Ovary (tissue), 9 donors: ENCODE data around the gene SLC38A1. TPM values are rescaled to one million over a fixed set of nuclear protein-coding genes. Genes with fewer than 3 reads are reported as not detected.

ENCODE experiments used
- DNase-seq, 5 donors: peaks; one replicate each; pipeline ENCODE4 v3.0.0-alpha.2; 2019 to 2020
- H3K27ac ChIP-seq, 2 donors: fragments of 200-600 bp; one replicate each; pipeline versions ENCODE4 v1.5.1 to v1.8.0; 2019 to 2022
- H3K27me3 ChIP-seq: fragments of 200-600 bp; one replicate; pipeline ENCODE4 v1.8.0; 2022
- H3K36me3 ChIP-seq: fragments of 200-600 bp; sonication (generic); one replicate; pipeline ENCODE4 v1.5.1; 2019
- H3K4me1 ChIP-seq: one replicate; pipeline ENCODE4 v1.8.1; 2013; ENCODE audit warnings: mild to moderate bottlenecking, moderate library complexity; ENCODE audit not compliant: insufficient read depth
- H3K4me3 ChIP-seq: fragments of 200-600 bp; sonication (generic); one replicate; pipeline ENCODE4 v1.5.1; 2017
- H3K9me3 ChIP-seq, 2 donors: fragments of 200-600 bp in 1 of 2; sonication (generic) in 1 of 2; one replicate each; pipeline versions ENCODE4 v1.5.1 to v1.8.1; 2013 to 2019; ENCODE audit warnings: mild to moderate bottlenecking in 1 of 2, moderate library complexity in 1 of 2
- CTCF ChIP-seq, 3 donors: fragments of 450-650 bp in 2 of 3; fragments of 200-600 bp in 1 of 3; IDR thresholded peaks; one replicate each; pipeline versions ENCODE4 v1.5.1 to v1.8.0; 2016 to 2022; ENCODE audit warnings: antibody characterized with exemption in 3 of 3, mild to moderate bottlenecking in 1 of 3
- EP300 ChIP-seq: sonication (generic); formaldehyde crosslinking; IDR thresholded peaks from one replicate; pipeline ENCODE4 v1.6.1; 2017; ENCODE audit warnings: antibody characterized with exemption
- POLR2A ChIP-seq: fragments of 450-650 bp; IDR thresholded peaks from one replicate; pipeline ENCODE4 v1.6.1; 2017; ENCODE audit warnings: antibody characterized with exemption, mild to moderate bottlenecking, moderate library complexity
- WGBS, 3 donors: extraction: QIAGEN DNeasy Blood & Tissue Kit in 1 of 3; methylation state at CpG; one replicate each; pipeline versions ENCODE4 v1.1.5 to v1.1.7; 2013 to 2017; 5-methylcytosine and 5-hydroxymethylcytosine counted together
- intact Hi-C, 4 donors: fragments of 100-400 bp; cut with DNase I; formaldehyde crosslinking; loops; one replicate each; pipeline versions ENCODE4 v1.11.0 to v1.15.1; 2022 to 2023
- polyA plus RNA-seq, 2 donors: library from polyadenylated mRNA; stranded (reverse); fragments of 200-250 nt in 1 of 2; fragments of 350-450 nt in 1 of 2; fragmentation: Illumina TruSeq in 1 of 2; extraction: RNeasy Lipid Tissue Mini Kit (QIAGEN cat#74804) in 1 of 2; gene quantifications; one replicate each; pipeline ENCODE4 v1.2.3, GENCODE V29; 2013 to 2014
- total RNA-seq, 7 donors: library from RNA; depleted of rRNA in 2 of 7; stranded (reverse); fragments of >200 nt in 2 of 7; fragmentation: NEBNext Ultra II Directional in 3 of 7; extraction: Animal tissue kit (Norgen Biotek cat#: 25700) in 3 of 7; gene quantifications; one replicate each; pipeline versions ENCODE4 v1.1.0 to v1.2.4, GENCODE V29; 2016 to 2023
- donor health status: DM: no; HTN: no; CAD: no; lungs with moderate emphysema.
- donor health status: DM: no; HTN: no; CAD: no.
- donor health status: Bipolar disorder and iron deficiency.
- donor health status: DM: yes; HTN: yes; CAD: no.
- donor health status: DM: no; HTN: no; CAD: no.
- donor health status: DM: yes; HTN: yes; CAD: no.

The SLC38A1 gene
- total and polyA plus RNA-seq, 9 donors = 4.6 to 86.3 (median 27.9) TPM

GRCh38 chr12:46177025-46177424 is 91.8 kb downstream of the SLC38A1 start:
- 89 to 96% (median 89%) methylated on average over 3 of the region's 3 CpGs for WGBS, 3 donors
- DNase-seq = no peak
- intact Hi-C loops = no loop called here

GRCh38 chr12:46174919-46175318 is 93.9 kb downstream of the SLC38A1 start:
- Histone ChIP-seq H3K27me3 (no peaks in the 10 kb centered on the region), H3K27ac (no peak overlapping the region), H3K9me3 (no peaks in the 10 kb centered on the region), H3K4me1 (no peaks in the 10 kb centered on the region), H3K4me3 (no peak overlapping the region), H3K36me3 (no peaks in the 10 kb centered on the region)
- no peak for DNase-seq
- TF ChIP-seq POLR2A (no peak), EP300 (no peak), CTCF (IDR thresholded peaks at IDR 0.05) (no peak)
- WGBS, 3 donors = 84 to 88% (median 86%) methylated on average over 8 of the region's 8 CpGs
- intact Hi-C loops = no loop called here

More at GRCh38 chr12:46177025-46177424, 91.8 kb downstream of the SLC38A1 start:
- no peak for TF ChIP-seq EP300
- no peak for TF ChIP-seq CTCF (IDR thresholded peaks at IDR 0.05)
- no peak for TF ChIP-seq POLR2A
- Histone ChIP-seq H3K4me1 (no peaks in the 10 kb centered on the region), H3K27ac (no peak overlapping the region), H3K36me3 (no peaks in the 10 kb centered on the region), H3K4me3 (no peak overlapping the region), H3K27me3 (no peaks in the 10 kb centered on the region), H3K9me3 (no peaks in the 10 kb centered on the region)

- no peaks in the 10 kb centered on the region for H3K36me3 ChIP-seq
- no peaks in the 10 kb centered on the region for H3K27me3 ChIP-seq
- no peaks in the 10 kb centered on the region for H3K4me1 ChIP-seq
- H3K9me3 ChIP-seq = no peaks in the 10 kb centered on the region
- 80 to 81% (median 81%) methylated on average over 12 of the region's 12 CpGs for WGBS, 3 donors
- no peak overlapping the region for H3K4me3 ChIP-seq
- DNase-seq = no peak
- TF ChIP-seq POLR2A (no peak), EP300 (no peak), CTCF (IDR thresholded peaks at IDR 0.05) (no peak)
- intact Hi-C loops = no loop called here
- H3K27ac ChIP-seq = no peak overlapping the region
These were observed 94.7 kb downstream of the SLC38A1 start for GRCh38 chr12:46174061-46174662.

GRCh38 chr12:46168426-46168825 is 100.4 kb downstream of the SLC38A1 start:
- H3K27ac ChIP-seq = no peak overlapping the region
- H3K36me3 ChIP-seq = no peaks in the 10 kb centered on the region
- H3K27me3 ChIP-seq = no peaks in the 10 kb centered on the region
- H3K9me3 ChIP-seq = no peaks in the 10 kb centered on the region
- TF ChIP-seq POLR2A (no peak), CTCF (IDR thresholded peaks at IDR 0.05) (no peak), EP300 (no peak)
- no peak for DNase-seq
- intact Hi-C loops = loop anchor here in 1 of 4 donors (10.0 kb wide), 1 partner anchor 496 kb away; no protein-coding TSS in a partner anchor
- no peak overlapping the region for H3K4me3 ChIP-seq
- no peaks in the 10 kb centered on the region for H3K4me1 ChIP-seq
